Hepatocyte (in vitro differentiated cells): Measurements from ENCODE around the gene CMA1.

ENCODE experiments used
- CTCF ChIP-seq: fragments of 200-600 bp; sonication (generic); IDR thresholded peaks from 2 replicates; pipeline ENCODE4 v1.5.1; 2016; ENCODE audit warnings: antibody characterized with exemption, mild to moderate bottlenecking; ENCODE audit not compliant: poor library complexity
- EZH2 ChIP-seq: fragments of 200-600 bp; sonication (generic); IDR thresholded peaks from 2 replicates; pipeline ENCODE4 v1.6.1; 2016; ENCODE audit warnings: antibody characterized with exemption, mild to moderate bottlenecking, borderline replicate concordance
- EZH2phosphoT487 ChIP-seq: fragments of 200-600 bp; sonication (generic); IDR thresholded peaks from one replicate; pipeline ENCODE4 v1.6.1; 2018; ENCODE audit warnings: antibody characterized with exemption, mild to moderate bottlenecking, low read depth, moderate library complexity; ENCODE audit not compliant: unreplicated experiment, severe bottlenecking

- TF ChIP-seq CTCF (no peak), EZH2phosphoT487 (no peak), EZH2 (no peak)
Measured at GRCh38 chr14:24542346-24542936, 34.4 kb upstream of the CMA1 start.
